ENCODE data around the gene DEFB131A.
"Not testable (repeated sequence)": the region's sequence is repeated elsewhere in the genome, so short reads cannot be mapped to it uniquely, and the experiment has no call there.

DEFB131A gene

DNA sequence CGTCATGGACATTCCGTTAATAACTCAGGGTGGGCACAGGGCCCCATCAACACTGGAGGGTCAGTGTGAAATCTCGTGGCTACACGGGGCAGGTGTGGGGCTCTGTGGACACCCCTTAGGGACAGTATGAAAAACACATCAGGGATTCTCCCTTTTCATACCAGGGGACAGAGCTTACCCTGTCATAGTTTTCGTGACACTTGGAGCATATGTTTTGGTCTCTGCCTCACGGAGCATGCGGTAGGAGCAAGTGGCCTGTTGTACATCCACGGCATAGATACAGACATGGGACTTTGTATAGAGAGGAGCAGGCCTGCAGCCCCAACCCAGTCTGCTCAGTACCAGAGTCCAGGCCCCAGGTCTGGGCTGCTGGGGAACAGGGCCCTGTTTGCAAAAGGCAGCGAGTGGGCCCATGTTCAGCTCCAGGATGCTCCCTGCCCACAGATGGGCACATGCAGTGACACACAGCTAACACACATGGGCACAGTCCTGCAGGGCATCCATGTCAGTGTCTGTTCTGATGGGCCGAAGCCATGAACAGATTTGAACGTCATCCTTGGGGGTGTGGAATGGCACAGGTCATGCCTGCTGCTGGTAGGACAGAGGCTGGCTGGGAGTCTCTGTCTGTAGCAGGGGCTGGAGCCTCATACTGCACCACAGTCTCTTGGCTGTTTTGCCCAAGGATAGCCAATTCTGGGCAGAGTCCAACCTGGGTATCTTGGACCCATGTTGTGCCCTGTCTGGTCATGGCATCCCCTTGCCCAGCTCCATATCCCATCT, 50.2 kb downstream of the DEFB131A start:
- DNase-seq (ENCODE audit: low read depth in 2 of 2), result not testable (repeated sequence)

- DNase-seq (ENCODE audit: low read depth in 2 of 2), result peak; percentile 7 to 24
These were observed 51.2 kb downstream of the DEFB131A start for GRCh38 chr4:9495443-9495842.

GRCh38 chr4:9497575-9498467, 53.6 kb downstream of the DEFB131A start:
- not testable (repeated sequence) for DNase-seq (ENCODE audit: low read depth in 2 of 2)

- not testable (repeated sequence) for DNase-seq (ENCODE audit: low read depth in 2 of 2)
These were observed 54.3 kb downstream of the DEFB131A start for GRCh38 chr4:9498468-9499040.

- DNase-seq (ENCODE audit: low read depth in 2 of 2), result not testable (repeated sequence)
These were observed 55.8 kb downstream of the DEFB131A start for GRCh38 chr4:9499974-9500487.

Measured in stimulated activated CD8-positive, alpha-beta memory T cell treated with anti-CD3 and anti-CD28 coated beads, Interleukin-15, amount 100 ng/mL, for 4 hours (primary cell).